ENCODE measurements around the gene FARSB.

GRCh38 chr2:222572751-222573174, 83.1 kb downstream of the FARSB start:
- TF ChIP-seq CTCF (IDR thresholded peaks at IDR 0.05) (no peak), POLR2A (IDR thresholded peaks at IDR 0.05) (no peak)

Data from body of pancreas (tissue), 4 donors.